HG03196 (cell line): ENCODE data around the gene VEGFA.

Source experiments
- ATAC-seq: cut with Tn5 transposase; IDR thresholded peaks from one replicate; pipeline ENCODE4 v1.9.1; 2021; ENCODE audit not compliant: unreplicated experiment

Gene VEGFA

GRCh38 chr6:43769526-43770371 lies at the start of gene VEGFA:
TSS of gene VEGFA (plus strand) at chr6:43770211.
- ATAC-seq, result peak; percentile 50

- ATAC-seq, result no peak
These were observed 49.0 kb upstream of the VEGFA start for GRCh38 chr6:43720999-43721398.

DNA sequence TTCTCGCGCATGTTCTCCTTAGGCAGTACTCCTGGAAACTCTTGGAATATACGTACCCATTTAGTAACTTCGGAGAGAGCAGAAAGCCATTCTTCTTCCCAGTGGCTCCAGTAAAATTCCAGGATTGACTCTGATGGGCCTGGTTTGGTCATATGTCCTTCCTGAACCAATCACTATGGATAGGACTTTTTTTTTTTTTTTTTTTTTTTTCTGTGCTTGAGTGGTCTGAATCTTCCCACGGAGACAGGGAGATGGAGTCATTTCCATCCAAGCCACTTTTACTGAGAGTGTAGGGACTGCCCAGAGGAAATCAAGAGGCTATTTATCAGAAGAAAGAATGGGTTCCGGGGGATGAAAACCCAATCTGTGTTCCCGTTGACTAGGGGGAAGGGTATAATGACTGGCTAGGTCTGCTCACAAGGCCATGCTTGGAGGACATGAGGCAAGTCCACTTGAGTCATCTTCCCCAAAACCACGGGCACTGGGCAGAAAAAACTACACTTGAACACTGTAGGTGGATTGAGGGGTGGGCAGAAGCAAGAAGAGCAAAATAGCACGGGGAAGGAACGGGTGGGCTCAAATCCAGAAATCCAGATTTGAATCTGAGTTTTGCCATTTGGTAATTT lies 47.0 kb upstream of the VEGFA start:
- no peak for ATAC-seq

DNA sequence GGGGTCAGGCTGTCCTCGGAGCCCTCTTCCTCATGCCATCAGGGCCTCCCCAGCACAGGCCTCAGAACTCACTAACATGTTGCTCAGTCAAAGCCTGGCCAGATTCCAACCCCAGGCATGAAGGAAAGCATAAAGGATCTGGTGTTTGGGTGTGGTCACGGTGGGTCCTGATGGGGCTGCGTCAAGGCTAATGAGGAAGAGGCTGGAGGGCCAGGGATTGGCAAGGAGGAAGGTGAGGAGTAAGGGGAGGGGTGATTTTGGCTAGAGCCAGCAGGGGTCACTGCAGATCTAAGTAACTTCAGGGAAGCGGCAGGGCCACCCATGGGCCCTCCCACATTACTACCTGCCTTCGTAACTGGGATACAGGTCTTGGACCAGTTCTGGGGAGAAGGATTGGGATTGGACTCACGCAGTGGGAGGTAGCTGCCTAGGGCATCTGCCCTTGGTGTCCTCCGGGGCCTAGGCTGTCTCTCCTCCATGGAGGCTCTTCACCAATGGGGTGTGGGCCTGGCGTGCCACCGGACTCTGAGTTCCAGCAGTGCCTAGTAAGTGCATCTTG lies 46.2 kb upstream of the VEGFA start:
- peak; percentile 48 for ATAC-seq

- no peak for ATAC-seq
These were observed 45.7 kb upstream of the VEGFA start for GRCh38 chr6:43724354-43724753.

DNA sequence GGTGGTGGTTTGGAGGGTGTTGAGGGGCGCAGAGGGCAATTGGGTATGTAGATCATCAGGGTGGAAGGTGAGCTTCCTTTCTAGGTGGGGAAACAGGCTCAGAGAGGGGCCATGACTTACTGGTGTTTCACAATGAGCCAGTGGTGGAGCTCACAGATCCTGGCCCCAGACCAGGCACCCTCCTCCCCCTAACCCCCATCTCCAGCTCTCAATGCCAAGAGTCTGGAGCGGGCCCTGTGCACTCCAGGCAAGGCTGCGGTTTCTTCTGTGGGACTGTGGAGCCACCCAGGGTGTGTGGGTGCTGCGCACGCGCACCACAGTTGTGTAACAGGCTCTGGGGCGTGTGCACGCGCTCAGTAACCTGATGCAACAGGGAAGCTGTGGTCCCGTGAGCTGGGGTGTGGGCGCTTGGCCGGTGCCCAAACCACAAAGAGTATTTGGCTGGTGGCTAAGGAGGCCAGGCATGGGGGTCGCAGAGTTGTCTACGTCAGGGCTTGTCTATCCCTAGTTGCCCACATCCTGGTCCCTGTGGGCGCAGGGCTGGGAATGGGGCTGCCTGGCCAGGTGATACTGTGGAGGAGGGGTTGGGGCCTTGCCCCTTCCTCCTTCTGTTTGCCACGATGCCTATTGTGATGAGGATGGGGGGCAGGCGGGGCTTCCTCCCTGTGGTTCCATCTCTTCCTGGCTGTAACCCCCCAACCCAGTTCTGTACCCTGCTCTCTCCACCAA lies 44.9 kb upstream of the VEGFA start:
- ATAC-seq, result no peak

DNA sequence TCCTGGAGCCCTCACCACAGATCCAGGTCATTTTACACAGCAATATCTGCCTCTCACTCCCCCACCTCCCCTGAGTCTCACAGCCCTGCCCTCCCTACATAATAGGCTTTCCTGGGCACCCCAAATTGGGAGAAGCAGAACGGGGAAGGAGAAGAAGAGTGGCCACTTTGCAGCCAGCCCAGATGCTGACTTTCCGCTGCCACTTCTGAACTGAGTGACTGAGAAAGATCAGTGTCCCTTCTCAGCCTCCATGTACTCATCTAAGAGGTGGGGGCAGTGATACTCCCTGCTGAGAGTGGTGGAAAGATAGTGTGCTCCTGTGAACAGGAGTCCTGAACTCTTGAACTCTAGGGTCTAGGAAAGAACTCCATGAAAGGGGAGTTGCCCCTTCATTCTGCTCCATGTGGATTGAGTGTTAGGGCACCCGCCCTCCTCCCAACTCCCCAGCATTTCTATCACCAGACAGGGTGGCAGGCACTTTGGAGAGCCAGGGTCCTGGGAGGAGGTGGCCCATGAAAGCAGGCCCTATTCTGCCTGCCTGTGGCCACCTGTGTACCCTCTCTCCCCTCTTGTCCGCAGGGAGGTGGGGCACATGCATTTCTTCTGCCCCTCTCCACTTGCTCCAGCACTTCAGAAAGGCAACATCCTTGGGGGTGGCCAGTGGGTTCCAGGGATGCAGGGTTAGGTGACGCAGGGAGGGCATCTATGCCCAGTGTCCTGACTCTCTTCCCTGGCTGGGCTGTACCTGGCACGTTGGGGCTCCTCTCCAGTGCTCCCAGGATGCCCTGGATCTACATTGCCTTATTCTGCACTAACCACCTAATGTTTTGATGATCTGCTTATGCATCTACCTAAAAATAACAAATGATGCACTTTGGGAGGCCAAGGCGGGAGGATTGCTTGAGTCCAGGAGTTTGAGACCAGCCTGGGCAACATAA lies 44.1 kb upstream of the VEGFA start:
- no peak for ATAC-seq

DNA sequence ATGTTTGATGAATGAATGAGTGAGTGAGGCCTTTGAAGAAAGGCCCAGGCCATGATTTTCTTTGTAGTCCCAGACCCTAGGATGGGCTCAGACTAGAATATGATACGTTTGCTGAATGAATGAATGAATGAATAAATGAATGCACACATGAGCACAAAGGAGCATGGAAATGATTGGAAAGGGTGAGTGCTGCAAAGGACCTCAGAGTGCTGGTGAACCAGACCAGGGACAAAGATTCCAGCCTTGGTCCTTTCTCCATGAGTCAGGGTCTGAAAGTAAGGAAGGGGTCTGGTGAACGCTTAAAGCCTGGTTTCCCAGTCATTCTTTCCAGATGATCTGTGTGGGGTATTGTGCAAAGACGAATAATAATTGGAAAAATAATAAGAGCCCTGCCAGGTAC lies 42.4 kb upstream of the VEGFA start:
- ATAC-seq, result no peak

DNA sequence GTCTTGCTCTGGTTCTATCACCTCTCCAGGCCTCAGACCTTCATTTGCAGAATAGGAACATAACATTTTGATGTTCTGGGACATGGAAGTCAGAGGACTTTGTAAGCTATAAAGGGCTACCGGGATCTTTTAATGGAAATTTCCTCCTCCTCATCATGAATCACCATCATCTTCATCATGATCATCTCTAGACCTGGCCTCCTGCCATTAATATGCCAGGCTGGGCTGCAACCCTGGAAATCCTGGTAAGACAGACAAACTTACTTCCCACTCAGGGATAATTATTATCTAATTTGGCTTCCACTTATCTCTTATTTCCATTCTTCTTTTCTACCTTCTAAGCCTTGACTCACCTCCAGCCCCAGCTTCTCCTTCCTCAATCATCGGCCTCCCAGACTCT lies 41.4 kb upstream of the VEGFA start:
- no peak for ATAC-seq

- ATAC-seq, result no peak
These were observed 40.5 kb upstream of the VEGFA start for GRCh38 chr6:43729537-43729936.

DNA sequence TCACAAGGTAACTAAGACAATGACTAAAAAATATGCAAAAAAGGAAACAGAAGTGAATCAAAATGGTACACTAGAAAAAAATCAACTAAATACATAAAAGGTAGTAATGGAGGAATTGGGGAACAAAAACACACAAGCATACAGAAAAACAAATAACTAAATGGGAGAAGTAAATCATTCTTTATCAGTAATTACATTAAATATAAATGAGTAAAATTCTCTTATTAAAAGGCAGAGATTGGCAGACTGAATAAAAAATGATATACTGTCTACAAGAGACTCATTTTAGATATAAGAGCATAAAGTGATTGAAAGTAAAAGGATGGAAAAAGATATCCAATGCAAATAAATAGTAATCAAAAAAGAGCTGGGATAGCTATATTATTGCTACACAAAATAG lies 39.4 kb upstream of the VEGFA start:
- no peak for ATAC-seq

DNA sequence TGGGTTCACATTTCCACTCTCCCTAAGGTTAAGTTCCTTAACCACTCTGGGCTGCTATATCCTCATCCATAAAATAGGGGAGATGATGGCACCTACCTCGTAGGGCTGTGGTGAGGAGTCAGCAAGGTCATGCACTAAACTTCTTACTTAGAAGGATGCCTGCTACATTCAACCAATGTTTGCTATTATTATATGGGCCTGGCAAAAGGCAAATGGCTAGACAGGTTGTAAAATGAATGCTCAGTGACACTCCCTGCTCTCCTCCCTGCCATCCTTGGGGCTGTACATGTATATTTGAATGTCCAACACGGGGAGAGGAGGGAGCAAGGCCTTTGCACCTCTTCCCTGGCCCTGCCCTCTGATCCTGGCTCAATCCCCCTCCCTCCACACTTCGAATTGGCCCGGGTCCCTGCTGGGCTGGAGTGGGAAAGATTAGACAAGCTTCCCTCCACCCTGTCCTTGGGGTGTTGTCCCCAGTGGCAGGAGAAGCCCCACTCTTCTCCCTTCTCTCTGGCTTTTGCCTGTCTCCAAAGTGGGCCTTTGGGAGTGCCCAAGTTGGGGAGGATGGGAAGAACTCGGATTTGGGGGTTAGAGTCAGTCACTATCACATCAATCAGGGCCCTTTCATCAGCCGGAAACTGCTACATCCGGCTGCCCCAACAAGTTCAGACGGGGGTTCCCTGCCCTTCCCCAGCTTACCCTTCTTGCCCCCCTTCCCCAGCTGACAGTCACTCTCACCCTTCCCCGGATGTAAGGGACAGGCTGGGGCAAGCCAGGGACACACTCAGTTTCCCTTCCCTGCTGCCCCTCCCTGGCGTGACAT lies 36.3 kb upstream of the VEGFA start:
- peak; percentile 76 for ATAC-seq

- no peak for ATAC-seq
These were observed 35.7 kb upstream of the VEGFA start for GRCh38 chr6:43734294-43734665.

DNA sequence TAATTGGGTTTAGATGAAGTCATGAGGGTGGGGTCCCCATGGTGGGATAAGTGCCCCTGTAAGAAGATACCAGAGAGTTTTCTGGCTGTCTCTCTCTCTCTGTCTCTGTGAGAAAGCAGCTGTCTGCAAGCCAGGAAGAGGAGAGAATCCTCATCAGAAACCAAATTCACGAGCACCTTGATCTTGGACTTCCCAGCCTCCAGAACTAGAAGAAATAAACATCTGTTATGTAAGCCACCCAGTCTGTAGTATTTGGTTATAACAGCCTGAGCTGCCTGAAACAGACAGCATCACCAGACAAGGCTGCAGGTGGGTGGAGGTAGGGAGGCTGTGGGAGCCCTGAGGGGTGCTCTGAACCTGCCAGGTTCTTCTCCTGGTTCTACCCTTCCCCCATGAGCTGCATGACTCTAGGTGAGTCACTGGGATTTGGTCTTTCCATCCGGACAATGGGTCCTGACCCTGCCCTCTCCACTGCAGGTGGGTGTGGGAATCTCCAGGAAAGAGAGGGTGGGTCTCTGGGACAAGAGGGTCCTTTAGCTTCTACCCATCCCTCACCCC lies 34.3 kb upstream of the VEGFA start:
- ATAC-seq, result no peak

DNA sequence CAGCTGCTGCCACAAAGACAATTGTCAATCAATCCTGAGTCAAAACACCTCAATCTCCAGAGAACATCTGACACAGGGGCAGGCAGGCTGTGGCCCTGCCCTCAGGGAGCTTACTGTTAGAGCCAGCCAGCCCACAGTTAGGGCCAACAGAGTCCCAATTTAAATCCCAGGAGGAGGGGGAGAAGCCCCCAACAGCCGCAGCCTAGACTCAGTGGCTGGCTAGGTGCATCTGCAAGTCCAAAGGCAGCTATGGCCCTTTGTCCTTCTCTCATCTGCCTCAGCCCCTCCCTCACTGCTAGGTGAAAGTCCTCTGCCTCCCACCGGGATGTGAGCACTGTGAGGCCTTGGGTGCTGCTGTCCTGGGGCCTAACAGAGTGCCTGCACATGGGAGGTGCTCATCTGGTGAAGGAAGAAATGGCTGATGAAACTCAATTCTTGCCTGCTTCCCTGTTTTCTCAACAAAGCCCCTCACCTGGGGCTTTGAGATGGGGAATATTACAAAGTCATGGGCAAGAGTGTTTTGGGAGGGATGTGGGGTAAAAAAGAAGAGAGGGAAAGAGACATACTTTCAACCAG lies 33.7 kb upstream of the VEGFA start:
- ATAC-seq, result no peak

- ATAC-seq, result no peak
These were observed 33.2 kb upstream of the VEGFA start for GRCh38 chr6:43736844-43737243.

DNA sequence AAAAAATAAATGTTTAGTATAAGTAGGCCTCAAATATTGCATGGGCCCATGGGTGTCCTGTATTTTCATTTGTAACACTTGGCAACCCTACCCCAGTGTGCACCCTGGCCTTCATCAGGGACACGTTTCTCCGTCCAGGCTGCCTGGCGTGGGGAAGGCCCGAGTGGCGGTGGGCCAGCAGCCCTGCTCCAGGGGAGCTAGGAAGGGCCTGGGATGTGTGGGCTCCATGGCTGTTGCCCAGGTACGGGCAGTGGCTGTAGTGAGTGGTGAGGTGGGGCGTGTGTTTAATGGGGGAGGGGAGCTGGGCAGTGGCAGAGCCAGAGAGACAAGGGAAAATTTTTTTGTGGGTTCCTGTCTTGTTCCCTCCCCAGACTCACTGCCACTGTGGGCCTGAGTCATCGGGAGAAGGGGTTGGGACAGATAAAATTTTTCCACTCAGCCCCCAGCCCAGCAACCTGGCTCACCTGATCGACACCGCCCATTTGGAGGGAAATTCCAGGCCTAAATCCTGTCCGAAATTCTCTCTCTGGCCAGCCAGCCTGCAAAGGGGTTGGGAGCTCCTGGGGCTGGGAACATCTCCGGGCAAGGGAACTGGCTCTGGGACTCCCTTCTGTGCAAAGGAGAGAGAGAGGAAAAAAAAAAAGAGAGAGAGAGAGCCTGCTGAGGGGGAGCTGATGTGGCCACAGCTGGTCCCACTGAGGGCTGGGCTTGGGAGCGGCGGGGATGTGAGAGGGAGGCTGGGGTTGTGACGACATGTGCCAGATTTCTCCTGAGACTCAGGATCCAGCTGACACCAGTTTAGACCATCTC lies 32.5 kb upstream of the VEGFA start:
- ATAC-seq, result no peak

- no peak for ATAC-seq
These were observed 31.7 kb upstream of the VEGFA start for GRCh38 chr6:43738267-43738676.
